Neural progenitor cell (in vitro differentiated cells): ENCODE measurements around the gene WLS.

Experiments
- EZH2phosphoT487 ChIP-seq: fragments of 200-600 bp; sonication (generic); IDR thresholded peaks from 2 replicates; pipeline ENCODE4 v1.6.1; 2017; ENCODE audit warnings: antibody characterized with exemption
- TF ChIP-seq, protein P1 (sequence below): fragments of 200-600 bp; sonication (generic); IDR thresholded peaks from 2 replicates; pipeline ENCODE4 v1.5.1; 2017; ENCODE audit warnings: antibody characterized with exemption, mild to moderate bottlenecking

DNA sequence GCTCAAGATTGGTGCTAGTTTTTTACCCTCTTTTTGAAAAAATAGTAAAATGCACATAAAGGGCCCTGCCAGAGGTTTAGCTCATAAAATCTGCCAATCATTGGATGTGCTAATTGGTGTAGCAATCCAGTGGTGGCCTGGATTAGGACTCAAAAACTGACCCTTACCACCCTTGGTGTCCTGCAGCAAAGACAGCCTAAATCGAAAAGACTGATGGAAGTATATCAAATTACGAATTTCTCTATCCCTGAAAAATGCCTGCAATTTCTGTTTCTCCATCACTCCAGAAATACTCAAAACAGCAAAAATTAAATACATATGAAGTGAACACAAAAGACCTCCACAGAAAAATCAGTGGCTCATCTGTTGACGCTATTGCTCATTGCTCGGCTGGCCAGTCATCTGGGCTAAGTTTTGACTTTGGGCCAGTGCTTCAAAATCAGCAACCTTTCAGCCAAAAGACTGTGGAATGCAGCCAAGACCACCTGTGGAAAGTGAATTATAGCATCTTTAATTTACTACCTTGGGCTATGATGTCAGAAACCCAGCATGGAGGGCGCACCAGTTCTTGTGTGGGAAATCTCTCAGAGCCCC lies 30.0 kb downstream of the WLS start:
- TF ChIP-seq, protein P1, sequence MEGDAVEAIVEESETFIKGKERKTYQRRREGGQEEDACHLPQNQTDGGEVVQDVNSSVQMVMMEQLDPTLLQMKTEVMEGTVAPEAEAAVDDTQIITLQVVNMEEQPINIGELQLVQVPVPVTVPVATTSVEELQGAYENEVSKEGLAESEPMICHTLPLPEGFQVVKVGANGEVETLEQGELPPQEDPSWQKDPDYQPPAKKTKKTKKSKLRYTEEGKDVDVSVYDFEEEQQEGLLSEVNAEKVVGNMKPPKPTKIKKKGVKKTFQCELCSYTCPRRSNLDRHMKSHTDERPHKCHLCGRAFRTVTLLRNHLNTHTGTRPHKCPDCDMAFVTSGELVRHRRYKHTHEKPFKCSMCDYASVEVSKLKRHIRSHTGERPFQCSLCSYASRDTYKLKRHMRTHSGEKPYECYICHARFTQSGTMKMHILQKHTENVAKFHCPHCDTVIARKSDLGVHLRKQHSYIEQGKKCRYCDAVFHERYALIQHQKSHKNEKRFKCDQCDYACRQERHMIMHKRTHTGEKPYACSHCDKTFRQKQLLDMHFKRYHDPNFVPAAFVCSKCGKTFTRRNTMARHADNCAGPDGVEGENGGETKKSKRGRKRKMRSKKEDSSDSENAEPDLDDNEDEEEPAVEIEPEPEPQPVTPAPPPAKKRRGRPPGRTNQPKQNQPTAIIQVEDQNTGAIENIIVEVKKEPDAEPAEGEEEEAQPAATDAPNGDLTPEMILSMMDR, result no peak
- TF ChIP-seq EZH2phosphoT487, result no peak
